GM18873 (cell line): Measurements from ENCODE around the gene CCNB2.
"Not testable (repeated sequence)": the region's sequence is repeated elsewhere in the genome, so short reads cannot be mapped to it uniquely, and the experiment has no call there.

Source experiments
- ATAC-seq: cut with Tn5 transposase; IDR thresholded peaks from one replicate; pipeline ENCODE4 v1.9.1; 2021; ENCODE audit warnings: mild to moderate bottlenecking, moderate library complexity, moderate number of reproducible peaks; ENCODE audit not compliant: unreplicated experiment, low FRiP score

CCNB2 gene

DNA sequence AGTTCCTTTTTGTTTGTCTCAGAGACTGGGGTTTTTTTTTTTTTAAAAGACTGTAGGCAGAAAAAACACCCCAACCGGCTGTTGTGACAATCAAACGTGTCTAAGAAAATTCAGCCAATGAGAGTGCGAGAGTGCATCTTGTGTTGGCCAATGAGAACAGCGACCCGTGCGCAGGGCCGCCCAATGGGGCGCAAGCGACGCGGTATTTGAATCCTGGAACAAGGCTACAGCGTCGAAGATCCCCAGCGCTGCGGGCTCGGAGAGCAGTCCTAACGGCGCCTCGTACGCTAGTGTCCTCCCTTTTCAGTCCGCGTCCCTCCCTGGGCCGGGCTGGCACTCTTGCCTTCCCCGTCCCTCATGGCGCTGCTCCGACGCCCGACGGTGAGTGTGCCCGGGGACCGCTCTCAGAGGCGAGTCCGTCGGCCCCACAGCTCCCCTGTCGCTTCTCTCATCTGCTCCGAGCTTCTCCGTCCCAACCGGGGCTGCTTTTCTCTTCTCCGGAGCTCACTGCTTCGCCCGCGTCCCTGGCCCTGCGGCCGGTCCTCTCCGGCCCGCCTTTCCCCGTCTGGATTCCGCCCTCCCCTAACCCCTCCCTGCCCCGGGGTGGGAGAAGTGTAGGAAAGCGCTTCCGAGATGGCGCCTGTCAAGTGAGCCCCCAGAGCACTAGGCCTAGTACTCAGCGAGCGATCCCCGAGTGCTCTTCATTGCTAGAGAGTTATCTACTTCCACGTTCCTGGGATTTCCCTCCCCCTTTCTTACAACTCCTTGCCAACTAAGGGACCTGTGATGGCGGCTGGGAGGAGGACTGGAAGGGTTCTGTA, at the start of gene CCNB2:
Gene CCNB2 (plus strand): TSS at position 235 of the 821 bp plus-strand sequence. CDS start 123 bp downstream, at position 358.
- peak; percentile 86 for ATAC-seq

DNA sequence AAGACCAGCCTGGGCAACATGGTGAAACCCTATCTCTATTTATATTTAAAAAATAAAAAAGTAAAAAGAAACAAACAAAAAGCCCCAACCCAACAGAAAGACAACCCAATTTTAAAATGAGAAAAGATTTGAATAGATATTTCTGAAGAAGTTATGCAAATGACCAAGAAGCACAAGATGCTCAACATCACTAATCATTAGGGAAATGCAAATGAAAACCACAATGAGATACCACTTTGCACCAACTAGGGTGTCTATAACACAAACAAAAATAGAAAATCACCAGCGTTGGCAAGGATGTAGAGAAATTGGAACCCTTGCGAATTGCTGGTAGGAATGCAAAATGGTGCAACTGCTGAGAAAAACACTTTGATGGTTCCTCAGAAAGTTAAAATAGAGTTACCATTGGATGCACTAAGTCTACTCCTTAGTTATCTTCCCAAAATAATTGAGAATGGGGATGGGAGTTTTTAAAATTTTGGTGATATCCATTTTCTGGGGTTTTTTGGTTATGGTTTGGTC, 45.8 kb upstream of the CCNB2 start:
- ATAC-seq, result no peak

DNA sequence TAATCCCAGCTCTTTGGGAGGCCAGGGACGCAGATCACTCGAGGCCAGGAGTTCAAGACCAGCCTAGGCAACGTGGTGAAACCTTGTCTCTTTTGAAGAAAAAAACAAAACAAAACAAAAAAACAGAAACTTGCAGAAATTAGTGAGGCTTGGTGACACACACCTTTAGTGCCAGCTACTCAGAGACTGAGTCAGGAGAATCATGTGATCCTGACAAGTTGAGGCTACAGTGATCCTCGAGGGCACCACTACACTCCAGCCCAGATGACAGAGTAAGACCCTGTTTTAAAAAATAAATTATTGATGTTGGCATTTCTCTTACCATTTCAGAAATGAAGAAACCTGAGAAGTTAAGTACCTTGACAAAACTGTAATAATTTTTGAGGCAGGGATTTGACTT, 44.6 kb upstream of the CCNB2 start:
- no peak for ATAC-seq

DNA sequence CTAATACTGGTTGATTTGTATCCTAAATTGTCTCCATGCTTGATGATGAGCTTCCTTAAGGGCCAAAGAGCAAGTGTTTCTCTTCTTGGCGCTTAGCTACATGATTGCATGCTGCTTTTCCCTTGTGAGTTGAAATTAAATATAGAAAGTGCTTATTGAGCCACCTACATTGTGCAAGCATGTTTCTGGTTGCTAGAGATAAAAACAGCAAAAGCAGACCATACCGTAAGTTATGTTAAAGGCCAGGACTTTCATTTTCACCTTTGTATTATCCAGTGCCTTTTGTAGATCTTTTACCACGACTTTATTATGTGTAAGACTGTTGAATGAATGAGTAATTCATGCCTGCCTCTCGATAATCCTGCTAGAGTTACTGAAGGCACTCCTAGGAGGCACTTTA, 41.9 kb upstream of the CCNB2 start:
- ATAC-seq, result no peak

DNA sequence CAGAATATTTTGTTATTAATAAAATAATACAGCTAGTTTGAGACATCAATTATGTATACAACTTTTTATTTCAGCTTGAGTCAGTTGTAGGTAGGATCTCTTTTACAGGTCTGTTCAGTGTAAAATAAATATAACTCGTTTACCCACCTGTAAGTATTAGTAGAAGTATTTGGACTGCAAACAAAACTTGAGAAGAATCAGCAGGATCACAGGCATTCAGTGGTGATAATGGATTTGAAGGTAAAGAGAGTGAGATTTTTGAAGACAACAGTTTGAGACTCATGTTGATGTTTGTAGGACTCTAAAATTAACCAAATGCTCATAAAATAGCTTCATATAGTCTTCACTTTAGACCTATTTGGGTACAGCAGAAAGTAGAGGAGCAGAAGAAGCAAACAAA, 35.5 kb upstream of the CCNB2 start:
- ATAC-seq, result no peak

DNA sequence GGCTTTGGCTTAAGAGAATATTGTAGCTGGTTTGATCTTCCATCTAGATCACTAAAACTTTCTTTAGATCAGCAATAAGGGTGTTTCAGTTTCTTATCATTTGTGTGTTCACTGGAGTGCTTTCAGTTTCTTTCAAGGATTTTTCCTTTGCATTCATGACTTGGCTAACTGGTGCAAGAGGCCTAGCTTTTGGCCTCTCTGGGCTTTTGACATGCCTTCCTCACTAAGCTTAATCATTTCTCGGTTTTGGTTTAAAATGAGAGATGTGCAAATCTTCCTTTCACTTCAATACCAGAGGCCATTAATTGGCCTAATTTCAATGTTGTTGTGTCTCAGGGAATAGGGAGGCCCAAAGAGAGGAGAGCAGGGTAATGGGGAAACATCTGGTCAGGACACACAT, 30.3 kb upstream of the CCNB2 start:
- ATAC-seq, result no peak

DNA sequence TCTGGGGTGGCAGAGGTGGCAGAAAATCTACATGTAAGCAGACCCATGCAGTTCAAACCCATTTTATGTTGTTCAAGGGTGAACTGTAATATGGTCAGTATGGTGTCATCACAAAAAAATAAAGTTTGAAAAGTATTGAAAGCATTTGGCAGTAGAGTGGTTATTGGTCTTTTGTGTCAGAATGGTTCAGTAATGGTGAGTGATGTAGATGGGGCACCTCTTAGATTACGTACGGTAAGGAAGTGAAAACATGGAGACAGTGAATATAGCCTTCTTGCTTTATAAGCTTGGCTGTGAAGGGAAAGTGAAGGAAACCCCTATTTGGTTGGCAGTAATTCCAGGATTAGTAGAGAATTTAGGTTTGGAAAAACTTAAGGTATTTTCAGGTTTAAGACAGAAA, 17.2 kb upstream of the CCNB2 start:
- ATAC-seq, result no peak

DNA sequence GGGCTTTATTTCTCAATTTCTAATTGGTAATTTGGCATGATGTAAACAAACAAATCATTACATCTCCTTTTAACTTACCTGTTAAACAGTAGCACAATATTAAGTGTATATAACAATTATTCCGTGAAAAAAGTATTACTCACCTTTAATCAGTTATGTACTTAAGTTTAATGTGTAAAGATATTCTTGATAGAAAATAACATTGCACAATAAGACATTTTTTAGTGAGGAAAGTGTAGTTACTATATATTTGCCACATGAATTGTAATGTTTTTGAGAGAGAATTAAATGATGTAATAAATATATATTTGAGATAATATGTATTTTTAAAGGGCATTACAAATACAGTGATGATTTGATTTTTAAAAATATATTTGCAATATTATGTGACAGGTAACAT, 10.9 kb upstream of the CCNB2 start:
- no peak for ATAC-seq

DNA sequence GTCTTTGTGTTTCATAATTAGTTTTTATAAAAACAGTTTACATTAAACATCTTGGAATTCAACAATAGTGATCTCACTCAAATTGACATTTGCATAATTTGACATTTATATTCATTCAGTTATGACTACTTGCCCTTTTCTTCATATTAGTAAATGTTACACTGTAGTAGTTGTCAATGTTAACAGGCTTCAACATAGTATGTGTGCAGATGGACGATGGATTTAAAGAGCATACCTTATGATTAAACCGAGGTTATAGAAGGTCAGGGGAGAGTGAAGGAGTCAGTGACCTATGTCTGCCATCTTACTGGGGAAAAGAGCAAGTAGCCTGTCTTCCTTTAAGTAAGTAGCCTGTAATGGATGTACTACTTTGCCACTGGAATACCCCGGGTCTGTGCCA, 8.5 kb upstream of the CCNB2 start:
- ATAC-seq, result no peak

DNA sequence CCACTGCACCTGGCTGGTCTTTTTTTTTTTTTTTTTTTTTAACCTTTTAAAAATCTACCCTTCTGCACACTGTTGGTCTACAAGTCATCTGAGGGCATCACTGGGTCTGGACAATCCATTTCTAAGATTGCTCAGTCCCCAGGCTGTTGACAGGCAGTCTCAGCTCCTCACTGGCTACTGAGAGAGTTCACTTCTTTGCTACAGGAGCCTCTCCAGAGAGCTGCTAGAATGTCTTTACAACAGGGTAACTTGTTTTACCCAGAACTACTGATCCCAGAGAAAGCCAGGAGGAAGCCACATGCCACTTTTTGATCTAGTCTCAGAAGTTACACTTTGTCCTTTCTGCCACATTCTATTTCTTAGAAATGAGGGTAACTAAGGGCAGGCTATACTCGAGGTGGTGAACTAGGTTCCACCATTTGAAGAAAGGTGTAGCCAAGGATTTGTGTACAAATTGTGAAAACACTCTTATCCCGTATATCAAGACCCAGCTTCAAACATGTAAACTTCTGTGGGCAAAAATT, 5.7 kb upstream of the CCNB2 start:
- no peak for ATAC-seq

DNA sequence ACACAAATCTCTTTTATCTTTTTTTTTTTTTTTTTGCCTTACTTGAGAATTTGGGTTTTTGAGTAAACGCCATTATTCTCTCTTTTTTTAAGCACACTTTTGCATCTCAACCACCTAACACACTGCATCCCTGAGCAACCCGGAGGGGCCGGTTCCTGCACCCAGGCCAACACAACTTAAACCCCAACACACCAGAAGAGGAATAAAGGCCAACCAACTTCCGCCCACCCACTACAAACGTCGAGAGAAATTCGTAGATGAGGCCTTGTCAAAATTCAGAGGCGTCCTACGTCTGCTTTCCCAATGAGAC, 389 bp upstream of the CCNB2 start:
- no peak for ATAC-seq

DNA sequence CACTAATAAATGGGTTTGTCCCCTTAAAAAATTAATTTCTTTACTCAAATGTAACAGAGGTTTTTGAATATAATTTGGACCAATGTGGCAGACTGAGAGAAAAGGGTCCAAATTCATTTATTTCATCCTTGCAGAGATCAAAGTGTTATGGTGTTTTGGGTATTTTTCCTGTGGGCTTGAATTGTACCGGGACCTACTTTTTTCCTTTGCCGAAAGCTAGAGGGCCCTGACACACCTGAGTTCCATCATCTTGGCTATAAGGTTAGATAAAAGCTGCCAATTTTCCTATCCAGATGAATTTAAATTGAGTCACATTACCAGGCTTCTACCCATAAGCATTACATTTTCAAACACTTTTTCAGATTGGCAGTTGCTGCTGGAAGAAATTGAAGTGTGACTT, 908 bp downstream of the CCNB2 start:
- ATAC-seq, result no peak

DNA sequence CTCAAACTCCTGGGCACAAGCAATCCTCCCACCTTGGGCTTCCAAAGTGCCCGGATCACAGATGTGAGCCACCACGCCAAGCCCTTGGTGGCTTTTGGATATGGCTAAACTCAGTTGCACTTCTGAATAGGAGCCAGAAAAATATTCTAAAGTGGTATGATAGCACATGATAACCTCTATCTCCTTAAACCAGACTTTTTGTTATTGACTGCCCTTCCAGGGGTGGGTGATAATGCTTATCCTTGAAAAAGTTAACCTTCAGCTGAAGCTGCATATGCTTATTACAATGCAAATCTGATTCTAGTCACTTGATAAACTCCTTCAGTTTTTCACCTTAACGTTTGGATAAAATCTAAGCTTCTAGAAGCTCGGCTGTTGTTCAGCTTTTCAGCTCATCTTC, 6.3 kb downstream of the CCNB2 start:
- ATAC-seq, result no peak

DNA sequence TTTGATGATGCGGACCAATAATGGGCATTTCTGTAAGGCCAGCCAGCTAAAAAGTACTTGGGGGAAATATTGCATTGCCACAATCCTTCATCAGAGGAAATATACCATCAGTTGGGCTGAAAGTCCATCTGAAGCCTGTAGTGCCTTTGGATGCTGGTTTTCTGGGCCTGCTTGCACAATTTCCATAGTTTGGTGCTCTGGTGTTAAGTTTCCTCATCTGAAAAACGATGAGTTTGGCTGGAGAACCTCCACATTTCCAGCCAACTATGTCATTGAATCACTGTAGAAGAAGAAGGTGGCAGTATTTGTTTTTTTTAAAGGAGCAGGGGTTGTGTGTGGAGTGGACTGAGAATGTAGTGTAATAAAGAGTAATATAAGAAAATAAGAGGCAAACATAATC, 10.1 kb downstream of the CCNB2 start:
- ATAC-seq, result no peak

DNA sequence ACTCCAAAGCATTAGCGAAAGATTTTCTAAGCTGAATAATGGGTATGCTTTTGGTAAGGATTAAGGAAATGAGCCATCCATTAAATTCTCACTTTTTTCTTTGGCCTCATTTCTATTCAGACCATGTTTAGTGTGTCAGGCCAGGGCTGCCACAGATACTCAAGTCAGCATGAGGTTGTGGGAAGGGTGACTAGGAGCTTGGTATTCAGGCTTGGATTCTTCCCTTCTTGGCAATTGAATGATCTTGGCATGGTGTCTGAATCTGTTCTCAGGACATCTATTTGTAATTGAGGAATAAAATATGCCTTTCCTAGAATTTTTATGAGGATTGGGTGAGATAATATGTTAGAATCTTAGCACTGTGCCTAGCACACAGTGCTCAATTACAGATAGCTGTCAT, 11.2 kb downstream of the CCNB2 start:
- ATAC-seq, result no peak

DNA sequence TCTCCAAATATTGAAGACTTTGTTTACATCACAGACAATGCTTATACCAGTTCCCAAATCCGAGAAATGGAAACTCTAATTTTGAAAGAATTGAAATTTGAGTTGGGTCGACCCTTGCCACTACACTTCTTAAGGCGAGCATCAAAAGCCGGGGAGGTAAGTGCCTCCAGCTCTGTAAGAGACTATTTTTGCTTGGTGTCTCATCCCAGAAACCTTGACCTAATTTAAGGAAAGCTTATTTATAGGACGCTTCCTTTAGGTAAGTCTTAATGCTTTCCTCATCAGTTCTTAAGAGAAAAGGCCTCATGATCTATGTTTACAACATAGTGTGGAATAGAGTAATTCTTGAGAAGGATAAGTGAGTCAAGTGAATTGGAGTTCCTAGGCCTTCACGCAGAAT, 11.8 kb downstream of the CCNB2 start:
- ATAC-seq, result no peak

DNA sequence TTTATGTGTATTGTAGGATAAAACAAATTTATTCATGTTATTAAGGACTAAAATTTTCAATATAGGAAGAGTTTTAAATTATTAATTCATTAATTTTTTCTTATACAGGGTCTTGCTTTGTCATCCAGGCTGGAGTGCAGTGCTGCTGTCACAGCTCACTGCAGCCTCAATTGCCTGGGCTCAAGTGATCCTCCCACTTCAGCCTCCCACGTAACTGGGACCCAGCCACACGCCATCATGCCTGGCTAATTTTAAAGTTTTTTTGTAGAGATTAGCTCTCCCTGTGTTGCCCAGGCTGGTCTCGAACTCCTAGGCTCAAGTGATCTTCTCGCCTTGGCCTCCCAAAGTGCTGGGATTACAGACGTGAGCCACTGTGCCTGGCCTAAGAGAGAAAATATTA, 14.7 kb downstream of the CCNB2 start:
- ATAC-seq, result no peak

DNA sequence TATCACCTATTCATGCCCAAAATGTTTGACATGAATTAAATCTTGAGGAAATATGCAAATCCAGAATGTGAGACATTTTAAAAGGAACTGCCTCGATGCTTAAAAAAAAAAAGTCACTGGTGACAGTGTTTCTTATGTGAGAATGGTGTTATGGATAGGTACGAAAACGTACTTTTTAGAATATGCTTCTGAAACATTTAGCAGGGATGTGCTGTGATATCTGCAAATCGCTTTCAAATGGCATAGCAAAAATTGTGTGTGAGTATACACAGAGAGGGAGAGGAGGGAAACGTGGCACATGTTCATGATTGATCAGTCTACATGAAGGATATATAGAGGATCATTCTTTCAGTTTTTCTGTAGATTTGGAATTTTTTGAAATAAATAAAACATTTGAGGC, 16.0 kb downstream of the CCNB2 start:
- no peak for ATAC-seq

DNA sequence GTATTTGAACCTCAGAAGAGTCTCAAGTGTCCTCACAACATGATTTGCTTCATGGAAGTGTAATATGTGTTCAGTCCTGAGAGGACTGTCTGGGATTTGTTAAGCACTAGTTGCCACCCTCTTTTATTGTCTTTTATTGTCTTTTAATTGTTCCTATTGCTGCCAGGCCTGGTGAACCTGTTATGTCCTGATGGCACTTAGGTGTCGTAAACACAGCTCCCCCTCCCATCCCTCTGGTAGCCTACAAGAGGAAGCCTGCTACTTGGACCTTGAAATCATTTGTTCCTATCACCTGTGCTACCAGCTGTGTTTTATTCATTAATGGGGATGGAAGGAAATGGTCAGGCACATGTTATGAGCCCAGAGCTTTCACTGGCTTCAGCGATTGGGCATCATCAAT, 19.3 kb downstream of the CCNB2 start:
- no peak for ATAC-seq

DNA sequence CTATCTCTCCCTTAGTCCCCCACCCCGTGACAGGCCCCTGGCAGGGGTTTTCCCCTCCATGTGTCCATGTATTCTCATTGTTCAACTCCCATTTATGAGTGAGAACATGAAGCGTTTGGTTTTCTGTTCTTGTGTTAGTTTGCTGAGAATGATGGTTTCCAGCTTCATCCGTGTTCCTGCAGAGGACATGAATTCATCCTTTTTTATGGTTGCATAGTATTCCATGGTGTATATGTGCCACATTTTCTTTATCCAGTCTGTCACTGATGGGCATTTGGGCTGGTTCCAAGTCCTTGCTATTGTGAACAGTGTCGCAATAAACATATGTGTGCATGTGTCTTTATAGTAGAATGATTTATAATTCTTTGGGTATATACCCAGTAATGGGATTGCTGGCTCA, 20.7 kb downstream of the CCNB2 start:
- not testable (repeated sequence) for ATAC-seq

DNA sequence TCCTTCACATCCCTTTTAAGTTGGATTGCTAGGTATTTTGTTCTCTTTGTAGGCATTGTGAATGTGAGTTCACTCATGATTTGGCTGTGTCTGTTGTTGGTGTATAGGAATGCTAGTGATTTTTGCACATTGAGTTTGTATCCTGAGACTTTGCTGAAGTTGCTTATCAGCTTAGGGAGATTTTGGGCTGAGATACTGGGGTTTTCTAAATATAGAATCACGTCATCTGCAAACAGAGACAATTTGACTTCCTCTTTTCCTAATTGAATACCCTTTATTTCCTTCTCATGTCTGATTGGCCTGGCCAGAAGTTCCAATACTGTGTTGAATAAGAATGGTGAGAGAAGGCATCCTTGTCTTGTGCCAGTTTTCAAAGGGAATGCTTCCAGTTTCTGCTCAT, 22.3 kb downstream of the CCNB2 start:
- ATAC-seq, result not testable (repeated sequence)

DNA sequence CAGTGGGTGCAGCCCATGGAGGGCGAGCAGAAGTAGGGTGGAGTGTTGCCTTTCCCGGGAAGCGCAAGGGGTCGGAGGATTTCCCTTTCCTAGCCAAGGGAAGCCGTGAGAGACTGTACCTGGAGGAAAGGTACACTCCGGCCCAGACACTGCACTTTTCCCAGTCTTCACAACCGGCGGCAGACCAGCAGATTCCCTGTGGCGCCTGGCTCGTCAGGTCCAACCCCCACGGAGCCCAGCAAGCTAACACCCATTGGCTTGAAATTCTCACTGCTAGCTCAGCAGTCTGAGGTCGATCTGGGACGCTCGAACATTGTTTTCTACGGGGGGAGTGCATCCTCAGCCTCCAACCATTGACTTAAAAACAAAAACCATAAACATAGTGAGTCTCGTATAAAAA, 26.5 kb downstream of the CCNB2 start:
- ATAC-seq, result no peak
